IPS-NIHi7 (cell line): Measurements from ENCODE around the gene WFDC11.

Experiments used
- DNase-seq: peaks from one replicate; pipeline ENCODE4 v3.0.0; 2012; ENCODE audit warnings: mixed read lengths; ENCODE audit errors: extremely low spot score

The WFDC11 gene

GRCh38 chr20:45626540-45626939 lies 43.5 kb downstream of the WFDC11 start:
- DNase-seq = no peak

DNA sequence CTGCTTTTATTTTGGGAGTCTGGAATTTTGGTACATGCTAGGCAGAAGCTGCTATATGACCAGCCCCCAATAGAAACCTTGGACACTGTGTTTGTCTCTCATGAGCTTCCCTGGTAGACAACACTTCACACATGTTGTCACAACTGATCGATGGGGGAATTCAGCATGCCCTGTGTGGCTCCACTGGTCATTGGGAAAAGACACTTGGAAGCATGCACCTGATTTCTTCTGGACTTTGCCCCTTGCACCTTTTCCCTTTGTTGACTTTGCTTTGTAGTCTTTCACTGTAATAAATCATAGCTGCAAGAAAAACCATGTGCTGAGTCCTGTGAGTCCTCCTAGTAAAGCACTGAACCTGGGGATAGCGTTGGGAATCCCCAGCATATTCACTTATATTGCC lies 48.4 kb downstream of the WFDC11 start:
- no peak for DNase-seq

DNA sequence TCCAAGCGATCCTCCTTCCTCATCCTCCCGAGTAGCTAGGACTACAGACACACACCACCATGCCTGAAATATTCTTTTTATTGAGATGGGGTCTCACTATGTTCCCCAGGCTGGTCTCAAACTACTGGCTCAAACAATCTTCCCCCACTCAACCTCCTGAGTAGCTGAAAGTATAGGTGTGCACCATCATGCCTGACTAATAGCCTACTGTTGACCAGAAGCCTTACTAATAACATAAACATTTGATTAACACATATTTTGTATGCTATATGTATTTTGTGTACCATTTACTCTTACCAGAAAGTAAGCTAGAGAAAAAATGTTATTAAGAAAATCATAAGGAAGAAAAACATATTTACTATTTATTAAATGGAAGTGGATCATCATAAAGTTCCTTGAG lies 52.4 kb downstream of the WFDC11 start:
- DNase-seq = no peak

GRCh38 chr20:45612314-45612713 lies 57.7 kb downstream of the WFDC11 start:
- DNase-seq = no peak

- no peak for DNase-seq
These were observed 59.0 kb downstream of the WFDC11 start for GRCh38 chr20:45611054-45611453.

DNA sequence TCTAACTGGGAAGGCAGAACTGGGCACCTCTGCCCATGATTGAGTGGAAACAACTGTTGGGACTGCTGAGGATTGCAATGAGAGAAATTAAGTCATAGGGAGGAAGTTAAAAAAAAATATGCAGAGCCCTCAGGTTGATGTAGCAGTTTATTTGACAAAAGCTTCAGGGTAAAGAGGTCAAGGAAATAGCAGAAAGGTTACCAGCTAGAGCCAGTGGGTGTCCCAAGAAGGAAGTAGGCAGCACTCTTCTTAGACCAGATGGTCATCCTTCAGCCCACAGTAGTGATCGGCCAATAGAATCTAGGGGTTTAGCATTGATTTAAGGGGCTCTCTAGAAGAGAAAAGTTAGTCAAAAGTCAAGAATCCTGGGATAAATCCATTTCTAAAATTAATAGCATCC lies 62.2 kb downstream of the WFDC11 start:
- no peak for DNase-seq
